ENCODE measurements around the gene CAMKV.

CAMKV gene

GRCh38 chr3:49895791-49896190, 26.1 kb upstream of the CAMKV start:
- DNase-seq: no peak

- DNase-seq: no peak
Measured at GRCh38 chr3:49889296-49889695, 19.6 kb upstream of the CAMKV start.

GRCh38 chr3:49886922-49887265, 17.2 kb upstream of the CAMKV start:
- no peak for DNase-seq

- DNase-seq: no peak
Measured at GRCh38 chr3:49883998-49884397, 14.3 kb upstream of the CAMKV start.

GRCh38 chr3:49882166-49882565, 12.5 kb upstream of the CAMKV start:
- no peak for DNase-seq

- DNase-seq: no peak
Measured at GRCh38 chr3:49880581-49881315, 11.0 kb upstream of the CAMKV start.

GRCh38 chr3:49879721-49880120, 10.0 kb upstream of the CAMKV start:
- no peak for DNase-seq

- DNase-seq: no peak
Measured at GRCh38 chr3:49878686-49879085, 9.0 kb upstream of the CAMKV start.

GRCh38 chr3:49877716-49878115, 8.0 kb upstream of the CAMKV start:
- no peak for DNase-seq

- no peak for DNase-seq
Measured at GRCh38 chr3:49876567-49876966, 6.9 kb upstream of the CAMKV start.

- no peak for DNase-seq
Measured at GRCh38 chr3:49873623-49874022, 3.9 kb upstream of the CAMKV start.

GRCh38 chr3:49872801-49873281, 3.1 kb upstream of the CAMKV start:
- peak; percentile 20 for DNase-seq

GRCh38 chr3:49871531-49872153, 1.9 kb upstream of the CAMKV start:
- no peak for DNase-seq

GRCh38 chr3:49868862-49869466, 742 bp downstream of the CAMKV start:
- no peak for DNase-seq

- no peak for DNase-seq
Measured at GRCh38 chr3:49867871-49868321, 1.8 kb downstream of the CAMKV start.

- no peak for DNase-seq
Measured at GRCh38 chr3:49867400-49867799, 2.3 kb downstream of the CAMKV start.

GRCh38 chr3:49865198-49865784, 4.4 kb downstream of the CAMKV start:
- no peak for DNase-seq

- DNase-seq: no peak
Measured at GRCh38 chr3:49864505-49864904, 5.2 kb downstream of the CAMKV start.

GRCh38 chr3:49859576-49860305, 10.0 kb downstream of the CAMKV start:
- DNase-seq: no peak

- DNase-seq: peak; percentile 96
Measured at GRCh38 chr3:49856181-49857005, 13.3 kb downstream of the CAMKV start, which contains the start of gene TRAIP. TRAIP (minus strand) TSS chr3:49856564; CDS start chr3:49856453, 111 bp downstream.

- no peak for DNase-seq
Measured at GRCh38 chr3:49855662-49856061, 14.0 kb downstream of the CAMKV start.

GRCh38 chr3:49845694-49846093, 24.0 kb downstream of the CAMKV start:
- no peak for DNase-seq

All from CD4-positive, alpha-beta T cell treated with Interleukin-12 subunit alpha and Interleukin-12 subunit beta, for 1 hour (primary cell).